IMR-90 (cell line): Measurements from ENCODE around the gene PDCD6IP. TPM values are rescaled to one million over a fixed set of nuclear protein-coding genes. Genes with fewer than 3 reads are reported as not detected.

Source experiments
- ATAC-seq: fragments of 200-7000 bp; cut with Tn5 transposase; 2 replicates; pipeline ENCODE4 v1.9.1; 2020; ENCODE audit warnings: low read depth, mild to moderate bottlenecking, moderate library complexity
- BruUV-seq: library from RNA; stranded (reverse); fragments of 400-500 nt; replicated peaks from 2 replicates; lab custom pipeline; 2021; lab: Mats Ljungman, UMichigan
- CTCF ChIA-PET: fragments of 300-600 bp; formaldehyde crosslinking; extraction: SDS; loops from one replicate; lab custom pipeline; 2021; ENCODE audit warnings: antibody characterized with exemption; lab: Yijun Ruan, JAX
- POLR2A ChIA-PET: fragments of 300-600 bp; sonication (Branson Sonifier 250); formaldehyde crosslinking; loops from one replicate; lab custom pipeline; 2022; ENCODE audit warnings: antibody characterized with exemption; ENCODE audit not compliant: unreplicated experiment; lab: Charles Lee
- DNase-seq: peaks from one replicate; pipeline ENCODE4 v3.0.0; 2013
- H2AFZ ChIP-seq: replicated peaks from 2 replicates; pipeline ENCODE3; 2013; ENCODE audit warnings: low read length, mild to moderate bottlenecking; ENCODE audit not compliant: poor library complexity
- H2AK5ac ChIP-seq: 2 replicates; pipeline ENCODE4 v1.6.1; 2013; ENCODE audit warnings: low read depth, low read length, inconsistent platforms
- H2AK9ac ChIP-seq: replicated peaks from 2 replicates; pipeline ENCODE3; 2013; ENCODE audit warnings: mild to moderate bottlenecking, low read depth, low read length, moderate library complexity; ENCODE audit not compliant: poor library complexity
- H2BK120ac ChIP-seq: 2 replicates; pipeline ENCODE4 v1.6.1; 2013; ENCODE audit warnings: low read depth, low read length, inconsistent platforms
- H2BK15ac ChIP-seq: 3 replicates; pipeline ENCODE4 v1.6.1; 2013; ENCODE audit warnings: low read depth, low read length, inconsistent platforms
- H2BK20ac ChIP-seq: 2 replicates; pipeline ENCODE4 v1.6.1; 2013; ENCODE audit warnings: low read depth, mild to moderate bottlenecking, inconsistent platforms, low read length, moderate library complexity
- H2BK5ac ChIP-seq: 2 replicates; pipeline ENCODE4 v1.6.1; 2013; ENCODE audit warnings: mild to moderate bottlenecking, low read depth, low read length, inconsistent platforms; ENCODE audit not compliant: poor library complexity, severe bottlenecking
- H3K14ac ChIP-seq: replicated peaks from 2 replicates; pipeline ENCODE4 v1.6.1; 2013; ENCODE audit warnings: low read depth, low read length, inconsistent platforms
- H3K18ac ChIP-seq: 2 replicates; pipeline ENCODE4 v1.6.1; 2013; ENCODE audit warnings: low read depth, low read length, control low read depth
- H3K23ac ChIP-seq: 2 replicates; pipeline ENCODE4 v1.6.1; 2013; ENCODE audit warnings: low read depth, low read length, inconsistent platforms
- H3K27ac ChIP-seq: 2 replicates; pipeline ENCODE4 v1.5.1; 2013; ENCODE audit warnings: mild to moderate bottlenecking, control low read depth, low read length; ENCODE audit not compliant: insufficient read depth
- H3K27me3 ChIP-seq: 2 replicates; pipeline ENCODE4 v1.6.1; 2013; ENCODE audit warnings: low read length; ENCODE audit not compliant: control insufficient read depth, insufficient read depth
- H3K36me3 ChIP-seq: 2 replicates; pipeline ENCODE4 v1.6.1; 2013; ENCODE audit warnings: low read length, mixed read lengths; ENCODE audit not compliant: control insufficient read depth, insufficient read depth
- H3K4ac ChIP-seq: 2 replicates; pipeline ENCODE4 v1.6.1; 2013; ENCODE audit warnings: low read depth, low read length, inconsistent platforms
- H3K4me1 ChIP-seq: 2 replicates; pipeline ENCODE4 v1.6.1; 2013; ENCODE audit warnings: low read length, mixed read lengths; ENCODE audit not compliant: control insufficient read depth, insufficient read depth
- H3K4me2 ChIP-seq: 2 replicates; pipeline ENCODE4 v1.6.1; 2013; ENCODE audit warnings: low read depth, mild to moderate bottlenecking, control low read depth, low read length, moderate library complexity
- H3K4me3 ChIP-seq: 2 replicates; pipeline ENCODE4 v1.5.1; 2013; ENCODE audit warnings: low read depth, mild to moderate bottlenecking, control low read depth, low read length, moderate library complexity; ENCODE audit not compliant: insufficient read depth
- H3K56ac ChIP-seq: 2 replicates; pipeline ENCODE4 v1.6.1; 2013; ENCODE audit warnings: low read length, inconsistent platforms; ENCODE audit not compliant: insufficient read depth; ENCODE audit errors: extremely low read depth
- H3K79me1 ChIP-seq, 2 experiments: 2 replicates each; pipeline ENCODE4 v1.6.1; 2013; ENCODE audit warnings: low read length in 2 of 2, inconsistent platforms in 1 of 2, low read depth in 1 of 2
- H3K9ac ChIP-seq: 2 replicates; pipeline ENCODE4 v1.6.1; 2013; ENCODE audit warnings: low read depth, low read length, control low read depth
- H3K9me1 ChIP-seq: 2 replicates; pipeline ENCODE4 v1.6.1; 2013; ENCODE audit warnings: low read length, inconsistent platforms; ENCODE audit not compliant: insufficient read depth
- H3K9me3 ChIP-seq: 2 replicates; pipeline ENCODE4 v1.6.1; 2013; ENCODE audit warnings: low read length; ENCODE audit not compliant: control insufficient read depth, insufficient read depth
- H4K20me1 ChIP-seq: 2 replicates; pipeline ENCODE4 v1.6.1; 2013; ENCODE audit warnings: low read length, inconsistent platforms; ENCODE audit not compliant: insufficient read depth
- H4K5ac ChIP-seq: 2 replicates; pipeline ENCODE4 v1.6.1; 2013; ENCODE audit warnings: mild to moderate bottlenecking, low read depth, low read length, control low read depth
- H4K8ac ChIP-seq, 2 experiments: 2 replicates each; pipeline ENCODE4 v1.6.1; 2013; ENCODE audit warnings: low read depth in 2 of 2, low read length in 2 of 2, control low read depth in 1 of 2, inconsistent platforms in 1 of 2
- H4K91ac ChIP-seq: 2 replicates; pipeline ENCODE4 v1.6.1; 2013; ENCODE audit warnings: low read depth, low read length, inconsistent platforms; ENCODE audit not compliant: insufficient read depth
- CTCF ChIP-seq: conservative IDR thresholded peaks from 2 replicates; pipeline ENCODE4 v1.5.1; 2012; ENCODE audit warnings: mild to moderate bottlenecking, low read depth, low read length, improper control_type of control experiment
- MAFK ChIP-seq: IDR thresholded peaks from 2 replicates; pipeline ENCODE4 v1.6.1; 2012; ENCODE audit warnings: low read depth, low read length, improper control_type of control experiment
- RFX5 ChIP-seq: IDR thresholded peaks from 2 replicates; pipeline ENCODE4 v1.8.0; 2012; ENCODE audit warnings: low read depth, mild to moderate bottlenecking, low read length, moderate library complexity
- WGBS, 2 experiments: methylation state at CpG; one replicate each; pipeline versions ENCODE4 v1.1.5 to v1.1.7; 2013; ENCODE audit warnings: missing lambda C conversion rate in 2 of 2; ENCODE audit not compliant: insufficient read length in 1 of 2; ENCODE audit errors: extremely low coverage in 2 of 2; 5-methylcytosine and 5-hydroxymethylcytosine counted together
- dilution Hi-C: fragments of 300-500 bp; cut with HindIII; formaldehyde crosslinking; loops from one replicate; pipeline ENCODE4 v1.14.3; 2018; ENCODE audit warnings: low sequenced_read_pairs; ENCODE audit not compliant: unreplicated experiment
- in situ Hi-C: fragments of 300-500 bp; cut with MboI; formaldehyde crosslinking; loops from 3 replicates; pipeline ENCODE4 v1.14.3; 2019; ENCODE audit warnings: low sequenced_read_pairs, inconsistent platforms, mixed read lengths
- intact Hi-C: fragments of 100-400 bp; cut with micrococcal nuclease; formaldehyde crosslinking; loops from 2 replicates; pipeline ENCODE4 v1.10.0; 2022
- polyA plus RNA-seq, 3 experiments: library from polyadenylated mRNA; depleted of rRNA; stranded (reverse); fragments of >200 nt; gene quantifications; 2 replicates each; pipeline ENCODE4 v1.2.3, GENCODE V29; 2012; ENCODE audit warnings: low replicate concordance in 1 of 3
- total RNA-seq: library from RNA; depleted of rRNA; stranded (reverse); fragments of >200 nt; gene quantifications from 2 replicates; pipeline ENCODE4 v1.2.3, GENCODE V29; 2012

PDCD6IP gene
- total and polyA plus RNA-seq, 2 of the 4 experiments (the other 2 are of a cell fraction): 68.1 to 78.3 TPM

GRCh38 chr3:33910031-33910430, 111.6 kb downstream of the PDCD6IP start:
- H3K4ac ChIP-seq: no peak overlapping the region
- no peak overlapping the region for H3K14ac ChIP-seq
- H2AK9ac ChIP-seq: no peak overlapping the region
- no peak overlapping the region for H3K27ac ChIP-seq
- H2BK120ac ChIP-seq: no peak overlapping the region
- no peak overlapping the region for H3K18ac ChIP-seq
- H2AFZ ChIP-seq: no peak overlapping the region
- no peak overlapping the region for H2BK5ac ChIP-seq
- peaks cover 2% of the 10 kb centered on the region; the same call in 1 of the 2 replicates for H3K27me3 ChIP-seq
- POLR2A ChIA-PET: no interaction called here
- CTCF ChIA-PET: no interaction called here
- H4K8ac ChIP-seq: no peak overlapping the region
- ATAC-seq: no peak
- H4K20me1 ChIP-seq: no peaks in the 10 kb centered on the region
- no peak overlapping the region for H3K9ac ChIP-seq
- no peak for DNase-seq
- no peaks in the 10 kb centered on the region; the same call in 1 of the 2 replicates for H3K9me1 ChIP-seq
- H3K4me1 ChIP-seq: no peaks in the 10 kb centered on the region
- no peak overlapping the region for H4K5ac ChIP-seq
- intact Hi-C loops (loop anchor here (10.0 kb wide), 1 partner anchor 105 kb away; no protein-coding TSS in a partner anchor), dilution Hi-C loops (no loop called here), in situ Hi-C loops (no loop called here)
- H3K9me3 ChIP-seq: no peaks in the 10 kb centered on the region
- H3K4me2 ChIP-seq: no peak overlapping the region
- H3K23ac ChIP-seq: no peak overlapping the region
- no peak overlapping the region for H2AK5ac ChIP-seq
- H2BK15ac ChIP-seq: no peak overlapping the region
- TF ChIP-seq RFX5: no peak
- TF ChIP-seq CTCF: no peak
- no peak for TF ChIP-seq MAFK
- no peak overlapping the region for H4K91ac ChIP-seq
- H3K4me3 ChIP-seq: no peak overlapping the region
- BruUV-seq: no TSS peak
- H3K56ac ChIP-seq: no peak overlapping the region
- H2BK20ac ChIP-seq: no peak overlapping the region
- H3K36me3 ChIP-seq: no peaks in the 10 kb centered on the region
- H3K79me1 ChIP-seq: no peaks in the 10 kb centered on the region
- WGBS, 2 experiments: no CpG with 5 or more reads among the region's 2 CpGs
